Mesenchymal stem cell (in vitro differentiated cells and primary cell): Measurements from ENCODE around the gene CTCFL.

Experiments used
- DNase-seq: peaks from one replicate; pipeline ENCODE4 v3.0.0-alpha.2; 2013
- H2AFZ ChIP-seq: one replicate; pipeline ENCODE4 v1.6.1; 2013; ENCODE audit warnings: low read depth, mild to moderate bottlenecking, control low read depth, inconsistent platforms, low read length, moderate library complexity
- H2AK5ac ChIP-seq: 2 replicates; pipeline ENCODE4 v1.6.1; 2013; ENCODE audit warnings: low read length, moderate library complexity, mild to moderate bottlenecking, inconsistent platforms; ENCODE audit not compliant: severe bottlenecking
- H2BK120ac ChIP-seq: one replicate; pipeline ENCODE4 v1.6.1; 2013; ENCODE audit warnings: low read depth, mild to moderate bottlenecking, inconsistent platforms, low read length, moderate library complexity
- H2BK12ac ChIP-seq, 2 experiments: one replicate each; pipeline ENCODE4 v1.6.1; 2013; ENCODE audit warnings: inconsistent platforms in 2 of 2, low read length in 2 of 2, mild to moderate bottlenecking in 2 of 2, moderate library complexity in 2 of 2, control low read depth in 1 of 2
- H2BK15ac ChIP-seq: one replicate; pipeline ENCODE4 v1.6.1; 2013; ENCODE audit warnings: mild to moderate bottlenecking, low read depth, inconsistent platforms; ENCODE audit not compliant: poor library complexity, severe bottlenecking
- H2BK5ac ChIP-seq: 2 replicates; pipeline ENCODE4 v1.6.1; 2013; ENCODE audit warnings: low read depth, mild to moderate bottlenecking, low read length, control low read depth, inconsistent platforms; ENCODE audit not compliant: poor library complexity, severe bottlenecking
- H3K14ac ChIP-seq, 2 experiments: one replicate each; pipeline ENCODE4 v1.6.1; 2013; ENCODE audit warnings: inconsistent platforms in 2 of 2, low read length in 2 of 2, control low read depth in 1 of 2, mild to moderate bottlenecking in 1 of 2, moderate library complexity in 1 of 2
- H3K18ac ChIP-seq, 2 experiments: one replicate each; pipeline ENCODE4 v1.6.1; 2013; ENCODE audit warnings: inconsistent platforms in 2 of 2, low read length in 2 of 2, control low read depth in 1 of 2, low read depth in 1 of 2, mild to moderate bottlenecking in 1 of 2
- H3K23ac ChIP-seq, 2 experiments: one replicate each; pipeline ENCODE4 v1.6.1; 2013; ENCODE audit warnings: inconsistent platforms in 2 of 2, low read length in 2 of 2, mild to moderate bottlenecking in 2 of 2, moderate library complexity in 2 of 2, control low read depth in 1 of 2
- H3K27ac ChIP-seq: 2 replicates; pipeline ENCODE4 v1.5.1; 2013; ENCODE audit warnings: mild to moderate bottlenecking, moderate library complexity, low read length, control low read depth, inconsistent platforms; ENCODE audit not compliant: poor library complexity, severe bottlenecking
- H3K27me3 ChIP-seq, 2 experiments: 2 replicates each; pipeline versions ENCODE4 v1.6.1 to v1.7.0; 2013; ENCODE audit warnings: low read length in 2 of 2, mild to moderate bottlenecking in 2 of 2, moderate library complexity in 2 of 2, control low read depth in 1 of 2, inconsistent platforms in 1 of 2; ENCODE audit not compliant: control insufficient read depth in 1 of 2, insufficient read depth in 1 of 2
- H3K36me3 ChIP-seq, 2 experiments: 2 replicates each; pipeline versions ENCODE4 v1.6.1 to v1.7.0; 2013; ENCODE audit warnings: low read length in 2 of 2, control low read depth in 1 of 2, inconsistent platforms in 1 of 2, low read depth in 1 of 2, mild to moderate bottlenecking in 1 of 2; ENCODE audit not compliant: insufficient read depth in 2 of 2, control insufficient read depth in 1 of 2
- H3K4ac ChIP-seq, 2 experiments: one replicate each; pipeline ENCODE4 v1.6.1; 2013; ENCODE audit warnings: inconsistent platforms in 2 of 2, low read length in 2 of 2, mild to moderate bottlenecking in 2 of 2, moderate library complexity in 2 of 2, control low read depth in 1 of 2, low read depth in 1 of 2
- H3K4me1 ChIP-seq: 2 replicates; pipeline ENCODE4 v1.6.1; 2013; ENCODE audit warnings: low read depth, low read length, control low read depth; ENCODE audit not compliant: control insufficient read depth, insufficient read depth
- H3K4me2 ChIP-seq: 2 replicates; pipeline ENCODE4 v1.6.1; 2013; ENCODE audit warnings: low read length, mild to moderate bottlenecking, inconsistent platforms; ENCODE audit not compliant: poor library complexity, severe bottlenecking
- H3K4me3 ChIP-seq, 2 experiments: 2 replicates each; pipeline versions ENCODE4 v1.5.1 to v1.7.0; 2013; ENCODE audit warnings: low read length in 2 of 2, mild to moderate bottlenecking in 2 of 2, control low read depth in 1 of 2, low read depth in 1 of 2; ENCODE audit not compliant: insufficient read depth in 1 of 2
- H3K79me1 ChIP-seq: replicated peaks from 2 replicates; pipeline ENCODE4 v1.6.1; 2013; ENCODE audit warnings: mild to moderate bottlenecking, control low read depth, low read length, inconsistent platforms; ENCODE audit not compliant: poor library complexity, severe bottlenecking
- H3K9ac ChIP-seq: 2 replicates; pipeline ENCODE4 v1.7.0; 2013; ENCODE audit warnings: mild to moderate bottlenecking, low read length, moderate library complexity
- H3K9me3 ChIP-seq: 2 replicates; pipeline ENCODE4 v1.7.0; 2013; ENCODE audit warnings: mild to moderate bottlenecking, low read length; ENCODE audit not compliant: control insufficient read depth
- H4K8ac ChIP-seq: one replicate; pipeline ENCODE4 v1.6.1; 2013; ENCODE audit warnings: inconsistent platforms, mild to moderate bottlenecking, low read length, moderate library complexity
- H4K91ac ChIP-seq: one replicate; pipeline ENCODE4 v1.6.1; 2013; ENCODE audit warnings: mild to moderate bottlenecking, low read length, inconsistent platforms
- WGBS: methylation state at CpG from one replicate; pipeline ENCODE4 v1.1.7; 2013; ENCODE audit warnings: mixed read lengths; 5-methylcytosine and 5-hydroxymethylcytosine counted together

CTCFL gene

GRCh38 chr20:57559289-57559634 is 34.3 kb upstream of the CTCFL start:
- Histone ChIP-seq H2BK5ac (no peak overlapping the region), H3K9me3 (no peaks in the 10 kb centered on the region), H2AFZ (no peak overlapping the region), H3K18ac (no peak overlapping the region), H3K79me1 (no peaks in the 10 kb centered on the region), H3K27me3 (peaks cover 23 to 80% of the 10 kb centered on the region in 2 experiments), H4K8ac (no peak overlapping the region), H3K4ac (no peak overlapping the region), H3K9ac (no peak overlapping the region), H2BK12ac (no peak overlapping the region), H4K91ac (no peak overlapping the region), H3K14ac (no peak overlapping the region), H3K36me3 (no peaks in the 10 kb centered on the region), H3K4me1 (peaks cover 10% of the 10 kb centered on the region), H2AK5ac (no peak overlapping the region), H2BK120ac (no peak overlapping the region), H3K23ac (no peak overlapping the region), H3K4me2 (no peak overlapping the region), H3K27ac (no peak overlapping the region), H2BK15ac (no peak overlapping the region), H3K4me3 (no peak overlapping the region)
- DNase-seq: no peak
- 93% methylated on average over 10 of the region's 10 CpGs for WGBS

GRCh38 chr20:57558614-57559288 is 33.8 kb upstream of the CTCFL start:
- Histone ChIP-seq H4K8ac (no peak overlapping the region), H2AK5ac (no peak overlapping the region), H2BK12ac (no peak overlapping the region), H3K9ac (no peak overlapping the region), H3K4ac (no peak overlapping the region), H3K27me3 (peaks cover 20 to 82% of the 10 kb centered on the region in 2 experiments), H3K4me3 (no peak overlapping the region), H2BK15ac (no peak overlapping the region), H3K18ac (no peak overlapping the region), H2BK120ac (no peak overlapping the region), H3K23ac (no peak overlapping the region), H3K79me1 (no peaks in the 10 kb centered on the region), H3K4me2 (no peak overlapping the region), H2AFZ (no peak overlapping the region), H2BK5ac (no peak overlapping the region), H3K27ac (no peak overlapping the region), H3K36me3 (no peaks in the 10 kb centered on the region), H3K4me1 (peaks cover 10% of the 10 kb centered on the region), H4K91ac (no peak overlapping the region), H3K14ac (no peak overlapping the region), H3K9me3 (no peaks in the 10 kb centered on the region)
- no peak for DNase-seq
- WGBS: 78% methylated on average over 15 of the region's 15 CpGs

- WGBS: 86% methylated on average over 9 of the region's 9 CpGs
These were observed 33.1 kb upstream of the CTCFL start for GRCh38 chr20:57557926-57558613.

GRCh38 chr20:57556980-57557274 is 32.0 kb upstream of the CTCFL start:
- Histone ChIP-seq H4K8ac (no peak overlapping the region), H3K4me2 (no peak overlapping the region), H3K4ac (no peak overlapping the region), H2BK5ac (no peak overlapping the region), H4K91ac (no peak overlapping the region), H2BK15ac (no peak overlapping the region), H3K23ac (no peak overlapping the region), H2BK12ac (no peak overlapping the region), H3K27me3 (peaks cover 20 to 94% of the 10 kb centered on the region in 2 experiments), H2AK5ac (no peak overlapping the region), H2AFZ (no peak overlapping the region), H3K27ac (no peak overlapping the region), H3K14ac (no peak overlapping the region), H3K4me1 (peaks cover 10% of the 10 kb centered on the region), H3K9ac (no peak overlapping the region), H3K9me3 (no peaks in the 10 kb centered on the region), H2BK120ac (no peak overlapping the region), H3K36me3 (no peaks in the 10 kb centered on the region), H3K4me3 (no peak overlapping the region), H3K79me1 (no peaks in the 10 kb centered on the region), H3K18ac (no peak overlapping the region)
- 88% methylated on average over 3 of the region's 3 CpGs for WGBS
- no peak for DNase-seq

More at GRCh38 chr20:57557926-57558613, 33.1 kb upstream of the CTCFL start:
- Histone ChIP-seq H3K18ac (no peak overlapping the region), H2BK120ac (no peak overlapping the region), H3K4me2 (no peak overlapping the region), H3K4me1 (peaks cover 10% of the 10 kb centered on the region), H2AFZ (no peak overlapping the region), H3K23ac (no peak overlapping the region), H2AK5ac (no peak overlapping the region), H3K14ac (no peak overlapping the region), H2BK5ac (no peak overlapping the region), H3K27ac (no peak overlapping the region), H3K9me3 (no peaks in the 10 kb centered on the region), H3K36me3 (no peaks in the 10 kb centered on the region), H2BK15ac (no peak overlapping the region), H4K91ac (no peak overlapping the region), H3K9ac (no peak overlapping the region), H2BK12ac (no peak overlapping the region), H3K27me3 (peaks cover 20 to 85% of the 10 kb centered on the region in 2 experiments), H3K79me1 (no peaks in the 10 kb centered on the region), H3K4ac (no peak overlapping the region), H4K8ac (no peak overlapping the region), H3K4me3 (no peak overlapping the region)
- no peak for DNase-seq
